ENCODE results near the gene SLCO2A1.

GRCh38 chr3:133890037-133890436 lies 139.7 kb downstream of the SLCO2A1 start:
- TF ChIP-seq CTCF (IDR thresholded peaks at IDR 0.05) (no peak), POLR2A (IDR thresholded peaks at IDR 0.05) (no peak)

Data from body of pancreas (tissue), 4 donors.